Endometrial microvascular endothelial cells (primary cell): ENCODE measurements around the gene ZNF831. TPM values are rescaled to one million over a fixed set of nuclear protein-coding genes. Genes with fewer than 3 reads are reported as not detected.

ENCODE experiments used
- in situ Hi-C: cut with HindIII; loops from 2 replicates; pipeline ENCODE4 v1.10.0; 2017; ENCODE audit warnings: low sequenced_read_pairs, low pct_unique_long_range_greater_than_20kb; ENCODE audit errors: inconsistent ontology term
- total RNA-seq: library from RNA; depleted of rRNA; stranded (reverse); fragments of >200 nt; gene quantifications from one replicate; pipeline ENCODE4 v1.2.3, GENCODE V29; 2015; ENCODE audit errors: inconsistent ontology term

The ZNF831 gene
- total RNA-seq, 1 donor from 2014 or later = not detected

GRCh38 chr20:59153355-59153681, 10.3 kb upstream of the ZNF831 start:
- in situ Hi-C loops = no loop called here

GRCh38 chr20:59153832-59154231, 9.8 kb upstream of the ZNF831 start:
- in situ Hi-C loops = no loop called here

GRCh38 chr20:59154317-59155013, 9.2 kb upstream of the ZNF831 start:
- in situ Hi-C loops = no loop called here

- in situ Hi-C loops = no loop called here
Measured at GRCh38 chr20:59157064-59157463, 6.6 kb upstream of the ZNF831 start.

- in situ Hi-C loops = no loop called here
Measured at GRCh38 chr20:59157531-59157930, 6.1 kb upstream of the ZNF831 start.

- in situ Hi-C loops = no loop called here
Measured at GRCh38 chr20:59157961-59158541, 5.6 kb upstream of the ZNF831 start.

- in situ Hi-C loops = no loop called here
Measured at GRCh38 chr20:59158673-59159072, 4.9 kb upstream of the ZNF831 start.

GRCh38 chr20:59159091-59159490, 4.5 kb upstream of the ZNF831 start:
- in situ Hi-C loops = no loop called here

- in situ Hi-C loops = no loop called here
Measured at GRCh38 chr20:59159493-59160376, 3.9 kb upstream of the ZNF831 start.

GRCh38 chr20:59160389-59161115, 3.1 kb upstream of the ZNF831 start:
- in situ Hi-C loops = no loop called here

GRCh38 chr20:59161721-59162120, 1.9 kb upstream of the ZNF831 start:
- in situ Hi-C loops = no loop called here

GRCh38 chr20:59164686-59165391, 1.2 kb downstream of the ZNF831 start:
- in situ Hi-C loops = no loop called here

- in situ Hi-C loops = no loop called here
Measured at GRCh38 chr20:59165396-59165795, 1.8 kb downstream of the ZNF831 start.

- in situ Hi-C loops = no loop called here
Measured at GRCh38 chr20:59165891-59166709, 2.5 kb downstream of the ZNF831 start.

- in situ Hi-C loops = no loop called here
Measured at GRCh38 chr20:59170406-59171349, 7.1 kb downstream of the ZNF831 start.

GRCh38 chr20:59171986-59172385, 8.4 kb downstream of the ZNF831 start:
- in situ Hi-C loops = no loop called here

- in situ Hi-C loops = no loop called here
Measured at GRCh38 chr20:59173938-59174491, 10.4 kb downstream of the ZNF831 start.
